NCI-H2029 treated with DMSO at 0.1 percent for 48 hours (cell line): ENCODE measurements around the gene RAB34.
A peak's percentile ranks its signal among the peaks of the same experiment; 100 is the strongest.

Source experiments
- DNase-seq: peaks from one replicate; lab custom pipeline; 2025; lab: John Stamatoyannopoulos, UW

The RAB34 gene

GRCh38 chr17:28717578-28718332, at the start of gene RAB34:
TSS of gene RAB34 (minus strand) at chr17:28717868. CDS start at chr17:28717266, 602 bp downstream.
- DNase-seq = no peak

GRCh38 chr17:28765038-28765437, 47.4 kb upstream of the RAB34 start:
- DNase-seq = no peak

- DNase-seq = peak; percentile 78
Observed at GRCh38 chr17:28763804-28764266, 46.2 kb upstream of the RAB34 start.

DNA sequence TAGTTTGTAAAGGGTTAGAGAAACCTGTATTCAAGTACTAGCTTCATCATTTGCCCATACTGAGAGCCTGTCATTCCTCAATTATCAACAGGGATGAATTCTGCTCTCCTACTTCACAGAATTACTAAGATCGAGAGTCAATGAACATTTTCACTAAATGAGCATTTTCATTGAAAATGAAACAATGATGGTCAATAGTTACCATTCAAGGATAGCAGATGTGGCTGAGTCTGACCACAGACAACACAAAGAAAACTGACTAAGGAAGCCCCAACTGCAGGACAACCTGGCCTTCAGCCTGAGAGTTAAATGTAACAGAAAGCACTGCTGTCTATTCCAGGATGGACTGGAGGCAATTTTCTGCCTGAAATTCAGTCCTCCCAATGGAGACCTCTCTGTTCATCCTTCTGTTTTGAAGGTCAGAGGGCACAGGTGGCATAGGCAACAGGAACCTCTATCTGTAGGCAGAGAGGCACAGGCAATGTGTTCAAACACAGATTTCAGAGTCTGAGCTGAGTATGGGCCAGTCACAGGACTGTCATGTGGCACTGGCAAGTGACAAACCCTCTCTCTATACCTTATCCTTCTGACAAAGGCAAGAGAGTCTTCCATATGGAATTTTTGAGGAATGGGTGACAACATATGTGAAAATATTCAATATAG, 45.6 kb upstream of the RAB34 start:
- DNase-seq = no peak

DNA sequence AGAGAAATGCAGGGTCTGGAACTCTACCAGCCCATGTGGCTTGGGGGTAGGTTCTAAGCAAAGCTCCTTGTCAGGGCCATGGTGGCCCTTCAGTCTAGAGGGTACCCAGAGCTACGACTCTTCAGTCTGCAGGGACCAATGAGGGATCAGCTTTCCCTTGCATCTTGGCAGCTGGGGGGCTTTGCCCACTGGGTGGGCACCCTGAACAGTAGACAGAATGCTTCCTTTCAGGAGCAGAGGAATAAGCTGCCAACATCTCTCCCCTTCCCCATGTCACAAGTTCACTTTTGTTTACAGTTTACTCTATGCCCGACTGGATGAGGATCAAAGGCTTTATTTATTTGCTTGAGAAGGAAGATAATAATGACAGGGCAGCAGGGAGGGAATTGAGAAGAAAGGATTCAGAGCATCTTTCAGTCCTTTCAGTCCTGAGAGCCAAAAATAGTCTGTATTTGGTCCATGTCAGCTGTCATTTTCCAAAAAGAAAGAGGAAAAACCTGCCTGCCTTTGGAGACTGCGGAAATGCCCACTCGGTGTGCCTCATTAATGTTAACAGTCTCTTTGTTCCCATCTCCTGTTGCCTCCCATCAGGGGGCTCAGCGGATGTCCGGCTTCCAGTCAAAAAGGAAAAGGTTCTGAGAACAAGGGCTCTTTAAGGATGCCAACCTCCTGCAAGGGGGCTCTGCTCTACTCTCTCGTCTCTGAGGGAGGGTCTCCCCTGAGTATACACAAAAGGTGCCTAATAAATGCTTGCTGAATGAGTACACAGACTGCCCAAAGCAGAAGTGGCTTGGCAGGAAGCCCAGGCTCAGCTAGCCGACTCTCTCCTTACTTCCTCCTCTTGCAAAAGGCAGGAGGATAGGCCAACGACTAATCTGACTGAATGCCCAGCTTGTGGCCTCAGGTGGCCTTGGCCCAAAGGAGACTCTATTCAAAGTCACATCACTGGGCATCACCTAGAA, 43.2 kb upstream of the RAB34 start:
- DNase-seq = peak; percentile 70

- no peak for DNase-seq
Observed at GRCh38 chr17:28759256-28759865, 41.7 kb upstream of the RAB34 start.

GRCh38 chr17:28758411-28759121, 40.9 kb upstream of the RAB34 start:
- DNase-seq = no peak

- DNase-seq = no peak
Observed at GRCh38 chr17:28756049-28756804, 38.6 kb upstream of the RAB34 start.

GRCh38 chr17:28755486-28755885, 37.8 kb upstream of the RAB34 start:
- DNase-seq = no peak

- no peak for DNase-seq
Observed at GRCh38 chr17:28751600-28752366, 34.1 kb upstream of the RAB34 start.

- peak; percentile 79 for DNase-seq
Observed at GRCh38 chr17:28750178-28751047, 32.7 kb upstream of the RAB34 start.

DNA sequence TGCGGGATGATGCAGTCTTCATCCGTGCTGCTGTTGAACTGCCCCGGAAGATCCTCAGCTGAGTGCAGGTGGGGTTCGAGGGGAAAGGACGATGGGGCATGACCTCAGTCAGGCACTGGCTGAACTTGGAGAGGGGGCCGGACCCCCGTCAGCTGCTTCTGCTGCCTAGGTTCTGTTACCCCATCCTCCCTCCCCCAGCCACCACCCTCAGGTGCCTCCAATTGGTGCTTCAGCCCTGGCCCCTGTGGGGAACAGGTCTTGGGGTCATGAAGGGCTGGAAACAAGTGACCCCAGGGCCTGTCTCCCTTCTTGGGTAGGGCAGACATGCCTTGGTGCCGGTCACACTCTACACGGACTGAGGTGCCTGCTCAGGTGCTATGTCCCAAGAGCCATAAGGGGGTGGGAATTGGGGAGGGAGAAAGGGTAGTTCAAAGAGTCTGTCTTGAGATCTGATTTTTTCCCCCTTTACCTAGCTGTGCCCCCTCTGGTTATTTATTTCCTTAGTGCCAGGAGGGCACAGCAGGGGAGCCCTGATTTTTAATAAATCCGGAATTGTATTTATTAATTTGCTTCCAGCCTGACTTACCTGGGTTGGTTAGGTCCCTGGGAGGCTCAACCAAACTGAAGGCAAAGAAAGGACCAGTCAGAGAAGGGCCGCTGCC, 32.0 kb upstream of the RAB34 start:
- DNase-seq = no peak

GRCh38 chr17:28748852-28749515, 31.3 kb upstream of the RAB34 start:
- no peak for DNase-seq

GRCh38 chr17:28747801-28748750, 30.4 kb upstream of the RAB34 start:
- DNase-seq = no peak

- peak; percentile 86 for DNase-seq
Observed at GRCh38 chr17:28747051-28747691, 29.5 kb upstream of the RAB34 start.

- DNase-seq = peak; percentile 72
Observed at GRCh38 chr17:28746611-28747050, 29.0 kb upstream of the RAB34 start.
